Type B pancreatic cell (in vitro differentiated cells): Measurements from ENCODE around the gene HCRTR1. TPM values are rescaled to one million over a fixed set of nuclear protein-coding genes. Genes with fewer than 3 reads are reported as not detected.

Source experiments
- DNase-seq: peaks from one replicate; pipeline ENCODE4 v3.0.0; 2021; ENCODE audit warnings: mixed read lengths; ENCODE audit not compliant: unreplicated experiment; ENCODE audit errors: extremely low spot score
- H3K27ac Mint-ChIP-seq: 2 replicates; pipeline ENCODE4 v1.8.0; 2021; ENCODE audit warnings: mild to moderate bottlenecking, mixed read lengths
- H3K27me3 Mint-ChIP-seq: 2 replicates; pipeline ENCODE4 v1.8.0; 2021; ENCODE audit warnings: mixed read lengths
- H3K36me3 Mint-ChIP-seq: 2 replicates; pipeline ENCODE4 v1.8.0; 2021; ENCODE audit warnings: mixed read lengths
- H3K4me1 Mint-ChIP-seq: one replicate; pipeline ENCODE4 v1.8.0; 2021; ENCODE audit warnings: mixed read lengths; ENCODE audit not compliant: unreplicated experiment
- H3K4me3 Mint-ChIP-seq: 2 replicates; pipeline ENCODE4 v1.8.0; 2021; ENCODE audit warnings: mild to moderate bottlenecking, mixed read lengths
- H3K9me3 Mint-ChIP-seq: 2 replicates; pipeline ENCODE4 v1.8.0; 2021; ENCODE audit warnings: mixed read lengths
- CTCF ChIP-seq: fragments of 200-600 bp; sonication (generic); conservative IDR thresholded peaks from 2 replicates; pipeline ENCODE4 v1.5.0; 2021; ENCODE audit warnings: antibody characterized with exemption, mild to moderate bottlenecking
- total RNA-seq: library from RNA; stranded (reverse); gene quantifications from 2 replicates; pipeline ENCODE4 v1.2.1, GENCODE V29; 2021; ENCODE audit warnings: low replicate concordance

The HCRTR1 gene
- total RNA-seq, 1 donor from 2014 or later, result not detected

DNA sequence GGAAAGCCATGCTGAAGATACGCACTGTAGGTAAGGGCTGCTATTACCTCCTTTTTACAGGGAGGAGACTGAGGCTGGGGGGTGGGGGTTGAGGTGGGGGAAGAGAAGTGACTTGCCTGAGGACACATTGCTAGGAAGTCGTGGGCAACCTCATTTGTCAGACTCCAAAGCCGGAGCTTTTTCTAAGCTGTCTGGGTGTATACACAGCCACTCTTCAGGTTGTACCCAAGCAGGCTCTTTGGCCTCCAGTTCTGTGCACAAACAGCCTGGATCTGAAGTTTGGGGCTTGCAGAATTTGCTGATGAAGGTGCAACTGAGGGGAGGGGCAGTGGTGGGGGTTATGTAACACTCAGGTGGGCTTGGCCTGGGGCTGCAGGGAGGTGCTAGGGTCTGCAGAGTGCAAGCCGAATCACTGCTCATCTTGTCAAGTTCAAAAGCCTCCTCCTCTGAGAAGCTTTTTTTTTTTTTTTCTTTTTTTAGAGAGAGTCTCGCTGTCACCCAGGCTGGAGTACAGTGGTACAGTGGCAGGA, 24.3 kb upstream of the HCRTR1 start:
- no peaks in the 10 kb centered on the region for H3K36me3 Mint-ChIP-seq
- no peak overlapping the region for H3K27ac Mint-ChIP-seq
- DNase-seq, result peak; percentile 45
- no peak overlapping the region for H3K4me3 Mint-ChIP-seq
- H3K27me3 Mint-ChIP-seq, result peaks cover 27% of the 10 kb centered on the region
- peaks cover 27% of the 10 kb centered on the region for H3K4me1 Mint-ChIP-seq
- TF ChIP-seq CTCF, result no peak
- H3K9me3 Mint-ChIP-seq, result no peaks in the 10 kb centered on the region

GRCh38 chr1:31593770-31594632, 23.5 kb upstream of the HCRTR1 start:
- peak; percentile 80 for TF ChIP-seq CTCF
- DNase-seq, result peak; percentile 77
- Mint-ChIP-seq H3K27me3 (peaks cover 26% of the 10 kb centered on the region), H3K36me3 (no peaks in the 10 kb centered on the region), H3K9me3 (no peaks in the 10 kb centered on the region), H3K4me3 (no peak overlapping the region), H3K27ac (no peak overlapping the region), H3K4me1 (peaks cover 27% of the 10 kb centered on the region)

- no peak for TF ChIP-seq CTCF
- Mint-ChIP-seq H3K4me1 (peaks cover 24% of the 10 kb centered on the region), H3K4me3 (no peak overlapping the region), H3K36me3 (no peaks in the 10 kb centered on the region), H3K9me3 (no peaks in the 10 kb centered on the region), H3K27ac (peak overlapping the region; percentile 14), H3K27me3 (peaks cover 12% of the 10 kb centered on the region)
- DNase-seq, result peak; percentile 27
Measured at GRCh38 chr1:31595836-31596736, 21.4 kb upstream of the HCRTR1 start.

DNA sequence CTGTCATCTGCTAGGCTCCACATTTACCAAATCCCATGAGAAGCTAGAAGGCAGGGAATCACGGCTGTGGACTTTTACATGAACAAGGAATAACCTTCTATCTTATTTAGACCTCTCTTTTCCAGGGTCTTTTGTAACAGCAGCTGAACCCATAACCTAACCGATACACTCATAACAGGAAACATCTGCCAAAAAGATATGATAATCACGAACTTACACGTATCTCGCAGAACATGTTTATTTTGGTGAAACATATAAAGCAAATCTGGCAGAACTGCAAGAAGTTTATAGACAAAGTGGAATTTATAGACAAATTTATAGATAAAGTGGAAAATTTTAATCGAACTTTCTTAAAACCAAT, 20.8 kb upstream of the HCRTR1 start:
- no peak for DNase-seq
- TF ChIP-seq CTCF, result no peak
- Mint-ChIP-seq H3K4me3 (no peak overlapping the region), H3K27ac (no peak overlapping the region), H3K4me1 (peaks cover 21% of the 10 kb centered on the region), H3K27me3 (peaks cover 6% of the 10 kb centered on the region), H3K9me3 (no peaks in the 10 kb centered on the region), H3K36me3 (no peaks in the 10 kb centered on the region)

DNA sequence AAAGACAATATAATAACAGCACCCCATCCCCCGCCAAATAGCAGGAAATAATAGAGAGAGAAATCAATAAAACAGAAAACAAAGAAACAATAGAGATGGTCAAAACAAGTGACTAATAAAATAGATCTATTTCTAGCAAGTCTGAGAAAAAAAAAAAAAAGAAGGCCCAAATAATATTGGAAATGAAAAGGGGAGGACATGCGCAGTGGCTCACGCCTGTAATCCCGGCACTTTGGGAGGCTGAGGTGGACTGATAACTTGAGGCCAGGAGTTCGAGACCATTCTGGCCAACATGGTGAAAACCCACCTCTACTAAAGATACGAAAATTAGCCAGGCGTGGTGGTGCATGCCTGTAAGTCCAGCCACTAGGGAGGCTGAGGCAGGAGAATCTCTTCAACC, 18.5 kb upstream of the HCRTR1 start:
- H3K4me1 Mint-ChIP-seq, result peaks cover 16% of the 10 kb centered on the region
- no peak for TF ChIP-seq CTCF
- no peaks in the 10 kb centered on the region for H3K9me3 Mint-ChIP-seq
- no peaks in the 10 kb centered on the region for H3K36me3 Mint-ChIP-seq
- H3K27ac Mint-ChIP-seq, result no peak overlapping the region
- H3K4me3 Mint-ChIP-seq, result no peak overlapping the region
- H3K27me3 Mint-ChIP-seq, result peaks cover 3% of the 10 kb centered on the region
- DNase-seq, result peak; percentile 39
